Sigmoid colon (tissue), 4 donors: ENCODE data around the gene DNAH10.

ENCODE experiments used
- EP300 ChIP-seq, 4 donors: sonication (generic); formaldehyde crosslinking; IDR thresholded peaks; one replicate each; pipeline ENCODE4 v1.6.1; 2017; ENCODE audit warnings: antibody characterized with exemption in 4 of 4
- POLR2A ChIP-seq, 2 donors: fragments of 450-650 bp; IDR thresholded peaks; one replicate each; pipeline ENCODE4 v1.6.1; 2016; ENCODE audit warnings: antibody characterized with exemption in 2 of 2, mild to moderate bottlenecking in 2 of 2, moderate library complexity in 2 of 2
- POLR2AphosphoS5 ChIP-seq, 4 donors: sonication (generic); formaldehyde crosslinking; IDR thresholded peaks; one replicate each; pipeline ENCODE4 v1.6.1; 2017; ENCODE audit warnings: antibody characterized with exemption in 4 of 4
- TF ChIP-seq, protein P1 (sequence below), 4 experiments: fragments of 450-650 bp in 3 of 4; fragments of 200-600 bp in 1 of 4; IDR thresholded peaks; one replicate each; pipeline ENCODE4 v1.5.1; 2016 to 2019; ENCODE audit warnings: antibody characterized with exemption in 4 of 4, mild to moderate bottlenecking in 3 of 4, moderate library complexity in 2 of 4

- TF ChIP-seq, protein P1, sequence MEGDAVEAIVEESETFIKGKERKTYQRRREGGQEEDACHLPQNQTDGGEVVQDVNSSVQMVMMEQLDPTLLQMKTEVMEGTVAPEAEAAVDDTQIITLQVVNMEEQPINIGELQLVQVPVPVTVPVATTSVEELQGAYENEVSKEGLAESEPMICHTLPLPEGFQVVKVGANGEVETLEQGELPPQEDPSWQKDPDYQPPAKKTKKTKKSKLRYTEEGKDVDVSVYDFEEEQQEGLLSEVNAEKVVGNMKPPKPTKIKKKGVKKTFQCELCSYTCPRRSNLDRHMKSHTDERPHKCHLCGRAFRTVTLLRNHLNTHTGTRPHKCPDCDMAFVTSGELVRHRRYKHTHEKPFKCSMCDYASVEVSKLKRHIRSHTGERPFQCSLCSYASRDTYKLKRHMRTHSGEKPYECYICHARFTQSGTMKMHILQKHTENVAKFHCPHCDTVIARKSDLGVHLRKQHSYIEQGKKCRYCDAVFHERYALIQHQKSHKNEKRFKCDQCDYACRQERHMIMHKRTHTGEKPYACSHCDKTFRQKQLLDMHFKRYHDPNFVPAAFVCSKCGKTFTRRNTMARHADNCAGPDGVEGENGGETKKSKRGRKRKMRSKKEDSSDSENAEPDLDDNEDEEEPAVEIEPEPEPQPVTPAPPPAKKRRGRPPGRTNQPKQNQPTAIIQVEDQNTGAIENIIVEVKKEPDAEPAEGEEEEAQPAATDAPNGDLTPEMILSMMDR (IDR thresholded peaks at IDR 0.05) = no peak
- TF ChIP-seq EP300 (IDR thresholded peaks at IDR 0.05) = no peak
- no peak for TF ChIP-seq POLR2A (IDR thresholded peaks at IDR 0.05)
- no peak for TF ChIP-seq POLR2AphosphoS5 (IDR thresholded peaks at IDR 0.05)
Measured at GRCh38 chr12:123805173-123805572, 43.1 kb downstream of the DNAH10 start.
